Measurements from ENCODE around the gene CD1D.

- TF ChIP-seq CTCF (conservative IDR thresholded peaks at IDR 0.05) (no peak), ZFX (IDR thresholded peaks at IDR 0.05) (no peak)
Observed at GRCh38 chr1:158147869-158148268, 32.8 kb upstream of the CD1D start.

All from C4-2B (cell line).